Measurements from ENCODE around the gene SALL4.
"Not testable (repeated sequence)": the region's sequence is repeated elsewhere in the genome, so short reads cannot be mapped to it uniquely, and the experiment has no call there.

SALL4 gene

GRCh38 chr20:51801823-51802123 is 548 bp downstream of the SALL4 start:
- DNase-seq (ENCODE audit: low read depth): no peak

GRCh38 chr20:51801122-51801822 is 1.0 kb downstream of the SALL4 start:
- no peak for DNase-seq (ENCODE audit: low read depth)

DNA sequence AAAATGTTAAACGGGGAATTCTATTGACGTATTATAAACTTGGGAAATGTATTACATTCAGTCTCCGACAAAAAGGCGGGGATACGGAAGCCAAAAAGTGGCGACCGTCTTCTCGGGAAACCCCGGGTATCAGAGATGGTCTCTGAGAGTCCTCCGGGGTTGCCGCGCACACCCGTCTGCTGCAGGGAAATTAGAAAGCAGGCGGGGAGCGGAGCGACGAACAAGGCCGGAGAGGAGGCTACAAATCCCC is 1.5 kb downstream of the SALL4 start:
- DNase-seq (ENCODE audit: low read depth): no peak

- DNase-seq (ENCODE audit: low read depth): no peak
Observed at GRCh38 chr20:51800060-51800871, 2.1 kb downstream of the SALL4 start.

DNA sequence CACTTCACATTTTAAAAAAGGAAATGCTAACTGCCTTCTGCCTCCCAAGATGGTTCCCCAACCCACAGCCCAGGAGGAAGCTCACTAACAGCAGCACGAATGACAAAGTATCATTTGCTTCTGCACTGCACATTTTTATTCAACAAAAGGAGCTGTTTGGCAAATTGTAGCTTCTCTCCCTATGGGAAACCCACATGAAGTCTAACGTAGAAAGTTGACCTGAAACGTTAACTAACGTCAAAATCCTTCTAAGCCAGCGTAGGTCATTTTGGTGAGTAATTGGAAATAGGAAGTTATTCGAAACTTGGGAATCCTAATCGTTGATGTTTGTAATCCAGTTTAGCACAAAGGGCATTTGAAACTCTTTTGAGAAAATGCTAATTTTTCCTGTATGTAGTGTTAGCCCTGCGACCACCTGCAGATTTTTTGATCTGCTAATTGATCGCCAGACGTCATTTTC is 2.9 kb downstream of the SALL4 start:
- DNase-seq (ENCODE audit: low read depth): no peak

DNA sequence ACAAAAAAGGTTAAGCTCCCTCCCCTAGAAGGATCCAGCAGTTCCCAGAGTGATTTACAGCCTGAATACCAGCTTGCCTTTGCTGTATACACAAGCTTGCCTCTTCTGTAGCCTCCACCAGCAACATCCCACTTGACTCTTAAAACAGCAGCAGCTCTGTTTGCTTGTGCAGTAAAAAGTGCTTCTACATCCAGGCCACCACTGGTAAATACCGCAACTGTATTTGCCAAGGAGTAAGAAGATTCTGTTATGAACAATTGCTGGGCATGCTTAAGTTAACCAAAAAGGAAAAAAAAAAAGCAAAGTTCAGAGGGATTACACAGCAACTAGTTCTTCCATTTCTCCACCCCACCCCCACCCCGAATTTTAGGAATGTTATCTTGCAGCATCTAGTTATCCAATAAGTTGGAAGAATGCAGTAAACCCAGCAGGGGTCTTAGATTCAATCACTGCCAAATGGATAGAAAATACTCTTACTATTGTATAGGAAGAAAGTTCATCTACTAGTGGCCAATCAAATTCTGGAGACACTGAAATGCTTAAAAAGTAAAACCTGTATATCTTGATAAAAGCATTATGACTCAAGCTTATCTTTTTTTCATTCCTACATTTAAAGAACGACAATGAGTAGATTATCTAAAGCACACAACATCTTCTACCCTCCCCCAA is 4.8 kb downstream of the SALL4 start:
- no peak for DNase-seq (ENCODE audit: low read depth)

GRCh38 chr20:51796340-51796739 is 6.0 kb downstream of the SALL4 start:
- no peak for DNase-seq (ENCODE audit: low read depth)

DNA sequence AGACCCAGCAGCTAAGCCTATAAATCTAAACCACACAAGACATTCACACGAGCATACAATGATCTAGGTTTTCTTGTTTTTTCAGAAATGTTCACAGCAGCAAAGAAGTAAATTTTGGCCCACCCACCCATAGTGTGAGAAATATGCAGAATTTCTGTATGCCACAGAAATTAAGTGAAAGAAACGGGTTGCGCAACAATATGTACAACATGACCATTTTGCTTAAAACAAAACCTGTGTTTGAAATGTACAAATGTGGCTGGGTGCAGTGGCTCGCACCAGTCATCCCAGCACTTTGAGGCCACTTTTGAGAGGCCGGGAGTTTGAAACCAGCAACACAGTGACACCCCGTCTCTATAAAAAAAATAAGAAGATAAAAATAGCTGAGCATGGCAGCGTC is 9.4 kb downstream of the SALL4 start:
- no peak for DNase-seq (ENCODE audit: low read depth)

DNA sequence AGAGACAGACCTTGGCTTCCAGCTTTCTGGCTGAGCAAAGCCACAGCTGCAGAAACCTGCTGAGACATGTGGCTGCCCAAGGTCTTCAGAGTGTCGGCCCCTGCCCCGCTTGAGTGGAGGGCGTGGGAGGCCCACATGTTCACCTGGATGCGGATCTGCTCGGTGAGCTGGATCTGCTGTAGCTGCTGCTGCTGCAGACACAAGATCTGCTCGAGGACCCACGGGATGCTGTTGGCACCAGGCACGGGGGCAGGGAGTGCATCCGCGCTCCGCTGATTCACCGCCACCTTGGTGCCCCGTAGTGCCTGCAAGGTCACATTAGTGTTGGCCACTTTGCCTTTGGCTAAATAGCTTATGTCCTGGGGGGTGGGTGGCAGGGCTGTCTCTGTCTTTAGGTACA is 10.7 kb downstream of the SALL4 start:
- DNase-seq (ENCODE audit: low read depth): no peak

DNA sequence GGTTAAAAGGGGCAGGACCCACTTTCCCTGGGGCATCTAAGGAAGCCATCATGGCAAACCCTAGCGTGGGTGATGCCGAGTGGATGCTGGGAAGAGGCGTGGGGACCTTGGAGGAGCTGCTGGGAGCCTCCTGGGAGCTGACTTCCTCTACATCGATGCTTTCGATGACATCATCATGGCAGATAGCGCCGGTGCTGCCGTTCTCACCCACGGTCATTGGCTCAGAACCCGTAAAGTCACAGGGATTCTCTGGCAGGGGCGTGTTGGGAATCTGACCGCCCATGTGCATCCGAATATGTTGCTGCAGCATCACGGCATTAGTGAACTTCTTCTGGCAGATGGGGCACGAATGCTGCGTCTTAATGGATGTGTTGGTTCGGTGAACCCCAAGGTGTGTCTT is 12.1 kb downstream of the SALL4 start:
- no peak for DNase-seq (ENCODE audit: low read depth)

DNA sequence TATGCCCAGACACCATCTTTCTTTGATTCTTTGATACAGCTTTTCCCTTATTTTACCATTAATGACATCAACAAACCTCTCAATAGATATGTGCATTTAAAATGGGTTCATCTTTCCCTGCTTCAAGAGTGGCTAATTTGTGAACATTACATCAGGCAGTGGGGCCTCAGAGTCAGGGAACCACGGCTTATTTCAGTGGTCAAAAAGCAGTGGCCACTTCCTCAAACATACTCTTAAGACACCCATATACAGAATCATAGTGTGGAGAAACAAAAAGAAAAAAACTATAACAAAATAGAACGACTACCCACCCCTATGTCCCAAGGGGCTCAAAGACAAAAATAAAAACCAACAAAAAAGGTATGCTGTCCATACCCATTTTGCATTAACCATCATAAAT is 12.9 kb downstream of the SALL4 start:
- no peak for DNase-seq (ENCODE audit: low read depth)

- no peak for DNase-seq (ENCODE audit: low read depth)
Observed at GRCh38 chr20:51788822-51789221, 13.5 kb downstream of the SALL4 start.

DNA sequence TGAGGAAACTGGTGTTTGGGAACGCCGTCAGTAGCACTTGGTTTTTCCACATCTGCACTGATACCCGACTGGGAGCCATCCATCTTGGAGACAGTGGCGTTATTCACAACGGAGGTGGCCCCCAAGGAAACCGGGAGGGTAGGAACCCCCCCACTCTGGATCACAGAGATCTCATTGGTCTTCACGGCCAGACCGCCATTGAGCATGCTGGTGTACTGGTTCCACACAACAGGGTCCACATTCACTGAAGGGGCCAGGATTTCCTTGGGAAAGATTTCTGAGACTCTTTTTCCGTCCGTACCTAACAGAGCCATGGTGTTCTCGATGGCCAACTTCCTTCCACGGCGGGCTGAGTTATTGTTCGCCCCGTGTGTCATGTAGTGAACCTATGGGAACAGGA is 18.0 kb downstream of the SALL4 start:
- no peak for DNase-seq (ENCODE audit: low read depth)

GRCh38 chr20:51778229-51778759 is 24.0 kb downstream of the SALL4 start:
- not testable (repeated sequence) for DNase-seq (ENCODE audit: low read depth)

GRCh38 chr20:51775241-51775640 is 27.1 kb downstream of the SALL4 start:
- DNase-seq (ENCODE audit: low read depth): no peak

GRCh38 chr20:51772236-51772635 is 30.1 kb downstream of the SALL4 start:
- no peak for DNase-seq (ENCODE audit: low read depth)

- no peak for DNase-seq (ENCODE audit: low read depth)
Observed at GRCh38 chr20:51769976-51770615, 32.2 kb downstream of the SALL4 start.

DNA sequence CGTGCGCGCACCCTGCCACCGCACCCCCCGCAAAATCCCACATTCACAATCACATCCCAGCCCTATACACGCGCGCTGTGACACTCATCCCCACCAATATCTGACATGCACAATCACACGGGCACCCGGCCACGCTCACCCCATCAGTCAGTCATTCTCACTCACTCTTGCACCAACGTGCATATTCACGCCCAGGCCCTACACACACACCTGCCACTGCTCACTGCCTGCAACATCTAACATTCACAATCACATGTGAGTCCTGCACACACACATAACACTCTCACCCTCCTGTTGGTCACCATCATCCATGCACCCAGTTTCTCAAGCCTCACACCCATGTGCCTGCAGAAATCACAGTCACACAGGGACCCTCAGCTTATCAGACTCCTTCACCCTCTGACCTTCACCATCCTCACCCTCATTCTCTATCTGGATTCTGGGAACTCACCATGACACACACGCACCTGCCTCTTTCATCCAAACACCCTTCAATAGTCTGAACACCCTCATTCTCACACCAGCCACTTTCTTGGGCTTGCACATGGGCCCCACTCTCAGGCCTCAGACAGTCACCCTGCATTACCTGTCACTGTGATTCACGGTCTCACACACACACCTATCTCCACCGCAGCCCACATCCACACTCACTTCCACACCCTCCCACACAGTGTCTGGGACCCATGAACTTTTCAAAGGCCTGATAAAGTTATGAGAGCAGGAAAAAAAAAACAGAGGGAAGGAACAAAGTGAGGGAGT is 33.4 kb downstream of the SALL4 start:
- no peak for DNase-seq (ENCODE audit: low read depth)

- DNase-seq (ENCODE audit: low read depth): no peak
Observed at GRCh38 chr20:51767867-51768758, 34.2 kb downstream of the SALL4 start, which contains the start of gene ATP9A. Gene ATP9A, minus strand, starts transcription at chr20:51768390. Its CDS starts 21 bp downstream, at chr20:51768369.

GRCh38 chr20:51766994-51767866 is 35.1 kb downstream of the SALL4 start:
- DNase-seq (ENCODE audit: low read depth): no peak
